ENCODE measurements around the gene FBXO31.
"Not testable (repeated sequence)": the region's sequence is repeated elsewhere in the genome, so short reads cannot be mapped to it uniquely, and the experiment has no call there.

Gene FBXO31

GRCh38 chr16:87380881-87381280, 2.7 kb downstream of the FBXO31 start:
- TF ChIP-seq CTCF (IDR thresholded peaks at IDR 0.05; ENCODE audit: low read depth, low read length) (no peak), EZH2phosphoT487 (IDR thresholded peaks at IDR 0.05; ENCODE audit: low read depth) (no peak)
- H3K4me3 ChIP-seq (ENCODE audit: low read length): no peak overlapping the region
- peaks cover 23% of the 10 kb centered on the region for H4K20me1 ChIP-seq (ENCODE audit: insufficient read depth, low read length)
- no peak overlapping the region for H3K9ac ChIP-seq (ENCODE audit: low read length)
- no peak overlapping the region for H3K27ac ChIP-seq (ENCODE audit: low read length)
- H3K36me3 ChIP-seq (replicated peaks; ENCODE audit: low read depth, low read length): peaks cover 3% of the 10 kb centered on the region
- H3K9me3 ChIP-seq (ENCODE audit: insufficient read depth, low read length): no peaks in the 10 kb centered on the region
- peaks cover 22% of the 10 kb centered on the region for H3K4me1 ChIP-seq (ENCODE audit: low read length)
- H2AFZ ChIP-seq (ENCODE audit: low read depth, low read length): no peak overlapping the region
- H3K27me3 ChIP-seq (ENCODE audit: low read depth, low read length): no peaks in the 10 kb centered on the region
- peaks cover 68% of the 10 kb centered on the region for H3K79me2 ChIP-seq (ENCODE audit: low read length)
- no peak overlapping the region; the same call in 1 of the 2 replicates for H3K4me2 ChIP-seq (ENCODE audit: low read length)

GRCh38 chr16:87380403-87380802, 3.2 kb downstream of the FBXO31 start:
- Histone ChIP-seq H3K27ac (ENCODE audit: low read length) (no peak overlapping the region), H3K4me2 (ENCODE audit: low read length) (no peak overlapping the region), H3K36me3 (replicated peaks; ENCODE audit: low read depth, low read length) (peaks cover 3% of the 10 kb centered on the region), H4K20me1 (ENCODE audit: insufficient read depth, low read length) (peaks cover 27% of the 10 kb centered on the region), H3K79me2 (ENCODE audit: low read length) (peaks cover 72% of the 10 kb centered on the region), H3K4me3 (ENCODE audit: low read length) (no peak overlapping the region), H3K9me3 (ENCODE audit: insufficient read depth, low read length) (no peaks in the 10 kb centered on the region), H2AFZ (ENCODE audit: low read depth, low read length) (no peak overlapping the region), H3K4me1 (ENCODE audit: low read length) (peaks cover 22% of the 10 kb centered on the region), H3K9ac (ENCODE audit: low read length) (no peak overlapping the region), H3K27me3 (ENCODE audit: low read depth, low read length) (no peaks in the 10 kb centered on the region)
- TF ChIP-seq EZH2phosphoT487 (IDR thresholded peaks at IDR 0.05; ENCODE audit: low read depth) (no peak), CTCF (IDR thresholded peaks at IDR 0.05; ENCODE audit: low read depth, low read length) (no peak)

GRCh38 chr16:87379312-87379752, 4.2 kb downstream of the FBXO31 start:
- H3K9me3 ChIP-seq (ENCODE audit: insufficient read depth, low read length); H3K27me3 ChIP-seq (ENCODE audit: low read depth, low read length); H2AFZ ChIP-seq (ENCODE audit: low read depth, low read length); H3K4me3 ChIP-seq (ENCODE audit: low read length); H3K4me2 ChIP-seq (ENCODE audit: low read length); H3K27ac ChIP-seq (ENCODE audit: low read length); H3K9ac ChIP-seq (ENCODE audit: low read length); H3K36me3 ChIP-seq (replicated peaks; ENCODE audit: low read depth, low read length): not testable (repeated sequence)
- peaks cover 18% of the 10 kb centered on the region for H3K4me1 ChIP-seq (ENCODE audit: low read length)
- peaks cover 30% of the 10 kb centered on the region for H4K20me1 ChIP-seq (ENCODE audit: insufficient read depth, low read length)
- peaks cover 78% of the 10 kb centered on the region for H3K79me2 ChIP-seq (ENCODE audit: low read length)

- Histone ChIP-seq H3K36me3 (replicated peaks; ENCODE audit: low read depth, low read length) (peaks cover 3% of the 10 kb centered on the region), H4K20me1 (ENCODE audit: insufficient read depth, low read length) (peaks cover 33% of the 10 kb centered on the region), H3K4me2 (ENCODE audit: low read length) (no peak overlapping the region), H3K27me3 (ENCODE audit: low read depth, low read length) (no peaks in the 10 kb centered on the region), H3K4me1 (ENCODE audit: low read length) (peaks cover 10% of the 10 kb centered on the region), H3K4me3 (ENCODE audit: low read length) (no peak overlapping the region), H3K27ac (ENCODE audit: low read length) (no peak overlapping the region), H3K9me3 (ENCODE audit: insufficient read depth, low read length) (no peaks in the 10 kb centered on the region), H2AFZ (ENCODE audit: low read depth, low read length) (no peak overlapping the region), H3K79me2 (ENCODE audit: low read length) (peaks cover 80% of the 10 kb centered on the region), H3K9ac (ENCODE audit: low read length) (no peak overlapping the region)
- TF ChIP-seq CTCF (IDR thresholded peaks at IDR 0.05; ENCODE audit: low read depth, low read length) (no peak), EZH2phosphoT487 (IDR thresholded peaks at IDR 0.05; ENCODE audit: low read depth) (no peak)
These were observed 6.9 kb downstream of the FBXO31 start for GRCh38 chr16:87376660-87377059.
